Measurements from ENCODE around the gene MYH14. TPM values are rescaled to one million over a fixed set of nuclear protein-coding genes. Genes with fewer than 3 reads are reported as not detected.
"Not testable (repeated sequence)": the region's sequence is repeated elsewhere in the genome, so short reads cannot be mapped to it uniquely, and the experiment has no call there.

Gene MYH14
- total RNA-seq, 1 experiment from 2014 or later, result not detected

DNA sequence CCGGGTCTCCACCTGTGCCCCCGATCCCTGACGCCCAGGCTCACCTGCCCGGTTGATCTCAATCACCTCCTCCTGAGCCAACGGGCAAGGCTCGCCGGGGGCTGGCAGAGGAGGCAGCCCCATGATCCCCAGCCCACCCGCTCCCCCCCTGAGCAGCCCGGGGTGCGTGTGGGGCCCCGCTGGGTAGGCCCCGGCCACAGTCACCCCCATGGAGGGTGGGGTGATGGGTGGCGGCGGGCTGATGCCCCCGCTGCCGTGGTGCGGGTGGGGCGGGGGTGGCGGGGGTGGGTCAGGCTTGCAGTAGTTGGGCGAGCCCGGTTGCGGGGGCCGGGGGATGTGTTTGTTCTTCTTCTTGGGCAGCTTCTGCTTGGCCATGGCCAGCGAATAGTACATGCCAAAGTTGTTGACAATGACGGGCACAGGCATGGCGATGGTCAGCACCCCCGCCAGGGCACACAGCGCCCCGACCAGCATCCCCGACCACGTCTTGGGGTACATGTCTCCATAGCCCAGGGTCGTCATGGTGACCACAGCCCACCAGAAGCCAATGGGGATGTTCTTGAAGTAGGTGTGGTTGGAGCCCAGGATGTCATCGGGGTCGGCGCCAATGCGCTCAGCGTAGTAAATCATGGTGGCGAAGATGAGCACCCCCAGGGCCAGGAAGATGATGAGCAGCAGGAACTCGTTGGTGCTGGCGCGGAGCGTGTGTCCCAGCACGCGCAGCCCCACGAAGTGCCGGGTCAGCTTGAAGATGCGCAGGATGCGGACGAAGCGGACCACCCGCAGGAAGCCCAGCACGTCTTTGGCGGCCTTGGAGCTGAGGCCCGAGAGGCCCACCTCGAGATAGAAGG is 119.7 kb downstream of the MYH14 start:
- H3K27me3 ChIP-seq (replicated peaks), result peaks cover 27% of the 10 kb centered on the region
- no peak overlapping the region for H3K4me3 ChIP-seq
- H3K4me1 ChIP-seq (replicated peaks), result 0 out of 2 replicates have a peak, but pooled peaks cover 3% of the 10 kb centered on the region
- H3K9me3 ChIP-seq (replicated peaks), result no peaks in the 10 kb centered on the region; the same call in 1 of the 2 replicates
- no peaks in the 10 kb centered on the region for H3K36me3 ChIP-seq
- DNase-seq (ENCODE audit: low read depth in 1 of 2, low spot score in 2 of 2), result no peak
- H3K27ac ChIP-seq, result no peak overlapping the region

- H3K27ac ChIP-seq, result no peak overlapping the region
- H3K9me3 ChIP-seq (replicated peaks), result peaks cover 4% of the 10 kb centered on the region
- H3K36me3 ChIP-seq, result no peaks in the 10 kb centered on the region
- peaks cover 31% of the 10 kb centered on the region for H3K27me3 ChIP-seq (replicated peaks)
- H3K4me3 ChIP-seq, result no peak overlapping the region
- H3K4me1 ChIP-seq (replicated peaks), result 0 out of 2 replicates have a peak, but pooled peaks cover 3% of the 10 kb centered on the region
- no peak for DNase-seq (ENCODE audit: low read depth in 1 of 2, low spot score in 2 of 2)
These were observed 120.3 kb downstream of the MYH14 start for GRCh38 chr19:50323782-50324133.

GRCh38 chr19:50324331-50324730 is 120.9 kb downstream of the MYH14 start:
- no peaks in the 10 kb centered on the region for H3K36me3 ChIP-seq
- H3K4me1 ChIP-seq (replicated peaks), result 0 out of 2 replicates have a peak, but pooled peaks cover 3% of the 10 kb centered on the region
- no peak for DNase-seq (ENCODE audit: low read depth in 1 of 2, low spot score in 2 of 2)
- H3K27me3 ChIP-seq (replicated peaks), result peaks cover 27% of the 10 kb centered on the region
- peaks cover 4% of the 10 kb centered on the region for H3K9me3 ChIP-seq (replicated peaks)
- no peak overlapping the region for H3K4me3 ChIP-seq
- no peak overlapping the region for H3K27ac ChIP-seq

GRCh38 chr19:50325310-50326100 is 122.1 kb downstream of the MYH14 start:
- H3K4me1 ChIP-seq (replicated peaks), result 0 out of 2 replicates have a peak, but pooled peaks cover 3% of the 10 kb centered on the region
- DNase-seq (ENCODE audit: low read depth in 1 of 2, low spot score in 2 of 2), result no peak
- H3K4me3 ChIP-seq, result no peak overlapping the region
- H3K9me3 ChIP-seq (replicated peaks), result peaks cover 4% of the 10 kb centered on the region
- H3K36me3 ChIP-seq, result no peaks in the 10 kb centered on the region
- H3K27me3 ChIP-seq (replicated peaks), result peaks cover 39% of the 10 kb centered on the region
- no peak overlapping the region for H3K27ac ChIP-seq

- no peaks in the 10 kb centered on the region for H3K36me3 ChIP-seq
- H3K4me1 ChIP-seq (replicated peaks), result 0 out of 2 replicates have a peak, but pooled peaks cover 3% of the 10 kb centered on the region
- H3K27me3 ChIP-seq (replicated peaks), result peaks cover 41% of the 10 kb centered on the region
- no peak overlapping the region for H3K4me3 ChIP-seq
- no peak for DNase-seq (ENCODE audit: low read depth in 1 of 2, low spot score in 2 of 2)
- peaks cover 4% of the 10 kb centered on the region for H3K9me3 ChIP-seq (replicated peaks)
- no peak overlapping the region for H3K27ac ChIP-seq
These were observed 122.8 kb downstream of the MYH14 start for GRCh38 chr19:50326101-50326664.

DNA sequence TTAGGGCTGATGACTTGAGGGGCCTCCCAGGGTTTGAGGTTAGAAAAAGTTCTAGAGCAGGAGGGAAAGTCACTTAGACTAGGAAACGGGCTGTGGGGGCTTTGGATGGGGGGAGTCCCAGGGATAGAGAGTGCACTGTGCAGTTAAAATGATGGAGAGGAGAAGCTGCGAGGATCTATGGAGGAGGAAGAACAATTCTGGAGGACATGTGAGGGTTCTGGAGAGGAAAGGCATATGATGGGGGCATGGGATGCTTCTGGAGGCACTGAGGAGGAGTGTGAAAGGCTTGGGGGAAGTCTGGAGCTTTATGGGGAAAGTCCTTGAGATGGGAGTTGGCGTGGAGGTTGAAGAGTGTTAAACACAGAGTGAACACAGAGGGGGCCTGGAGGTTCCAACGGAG is 123.6 kb downstream of the MYH14 start:
- Histone ChIP-seq H3K9me3 (replicated peaks) (peaks cover 4% of the 10 kb centered on the region), H3K27me3 (replicated peaks) (peaks cover 46% of the 10 kb centered on the region), H3K27ac (no peak overlapping the region), H3K36me3 (no peaks in the 10 kb centered on the region), H3K4me3 (no peak overlapping the region), H3K4me1 (replicated peaks) (0 out of 2 replicates have a peak, but pooled peaks cover 3% of the 10 kb centered on the region)
- DNase-seq (ENCODE audit: low read depth in 1 of 2, low spot score in 2 of 2), result no peak

DNA sequence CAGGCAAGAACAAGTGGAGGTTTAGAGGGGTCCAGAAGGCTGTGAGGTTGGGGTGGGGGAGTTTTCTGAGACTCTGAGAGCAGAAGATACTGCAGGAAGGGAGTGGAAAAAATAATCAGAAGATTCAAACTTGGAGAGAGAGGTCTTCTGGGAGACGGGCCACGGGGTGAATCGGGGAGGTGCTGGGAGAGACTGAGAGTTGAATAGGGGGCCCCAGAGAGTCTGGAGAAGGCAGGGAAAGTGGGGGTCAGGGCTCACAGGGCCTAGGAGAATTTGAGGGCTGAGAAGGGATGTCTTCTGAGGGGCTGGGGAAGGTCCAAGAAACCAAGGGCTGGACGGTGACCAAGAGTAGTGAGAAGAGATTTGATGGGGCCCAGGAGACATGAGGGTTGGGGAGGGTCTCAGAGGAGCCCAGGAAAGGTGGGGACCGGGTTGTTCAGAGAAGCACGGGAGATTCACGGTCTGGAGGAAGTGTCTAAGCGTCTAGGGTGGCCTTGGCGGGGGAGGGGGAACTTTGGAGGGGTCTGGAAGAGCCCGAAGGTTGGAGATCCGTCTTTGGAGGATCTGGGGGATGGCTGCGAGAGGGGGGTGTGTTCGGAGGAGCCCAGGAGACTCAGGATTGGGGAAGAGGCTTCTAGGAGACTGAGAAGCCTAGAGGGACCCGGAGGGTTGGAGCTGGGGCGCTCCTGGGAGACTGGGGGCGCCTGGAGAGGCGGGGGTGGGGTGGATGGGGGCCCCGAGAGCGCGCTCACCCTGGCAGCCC is 124.2 kb downstream of the MYH14 start:
- H3K4me1 ChIP-seq (replicated peaks), result 0 out of 2 replicates have a peak, but pooled peaks cover 3% of the 10 kb centered on the region
- no peak for DNase-seq (ENCODE audit: low read depth in 1 of 2, low spot score in 2 of 2)
- peaks cover 53% of the 10 kb centered on the region for H3K27me3 ChIP-seq (replicated peaks)

GRCh38 chr19:50328224-50328872 is 124.9 kb downstream of the MYH14 start:
- no peaks in the 10 kb centered on the region for H3K36me3 ChIP-seq
- H3K9me3 ChIP-seq (replicated peaks), result peaks cover 6% of the 10 kb centered on the region
- H3K27me3 ChIP-seq (replicated peaks), result peaks cover 60% of the 10 kb centered on the region
- H3K27ac ChIP-seq, result no peak overlapping the region
- 0 out of 2 replicates have a peak, but pooled peaks cover 3% of the 10 kb centered on the region for H3K4me1 ChIP-seq (replicated peaks)
- no peak overlapping the region for H3K4me3 ChIP-seq
- DNase-seq (ENCODE audit: low read depth in 1 of 2, low spot score in 2 of 2), result no peak

More for the DNA sequence above, 124.2 kb downstream of the MYH14 start:
- no peak overlapping the region for H3K27ac ChIP-seq
- peaks cover 4% of the 10 kb centered on the region for H3K9me3 ChIP-seq (replicated peaks)
- no peaks in the 10 kb centered on the region for H3K36me3 ChIP-seq
- no peak overlapping the region for H3K4me3 ChIP-seq

- no peak overlapping the region for H3K27ac ChIP-seq
- H3K27me3 ChIP-seq (replicated peaks), result peaks cover 64% of the 10 kb centered on the region
- no peak overlapping the region for H3K4me3 ChIP-seq
- H3K36me3 ChIP-seq, result no peaks in the 10 kb centered on the region
- H3K4me1 ChIP-seq (replicated peaks), result peaks cover 5% of the 10 kb centered on the region; the same call in 1 of the 2 replicates
- H3K9me3 ChIP-seq (replicated peaks), result peaks cover 11% of the 10 kb centered on the region
- no peak for DNase-seq (ENCODE audit: low read depth in 1 of 2, low spot score in 2 of 2)
These were observed 125.4 kb downstream of the MYH14 start for GRCh38 chr19:50328873-50329145.

DNA sequence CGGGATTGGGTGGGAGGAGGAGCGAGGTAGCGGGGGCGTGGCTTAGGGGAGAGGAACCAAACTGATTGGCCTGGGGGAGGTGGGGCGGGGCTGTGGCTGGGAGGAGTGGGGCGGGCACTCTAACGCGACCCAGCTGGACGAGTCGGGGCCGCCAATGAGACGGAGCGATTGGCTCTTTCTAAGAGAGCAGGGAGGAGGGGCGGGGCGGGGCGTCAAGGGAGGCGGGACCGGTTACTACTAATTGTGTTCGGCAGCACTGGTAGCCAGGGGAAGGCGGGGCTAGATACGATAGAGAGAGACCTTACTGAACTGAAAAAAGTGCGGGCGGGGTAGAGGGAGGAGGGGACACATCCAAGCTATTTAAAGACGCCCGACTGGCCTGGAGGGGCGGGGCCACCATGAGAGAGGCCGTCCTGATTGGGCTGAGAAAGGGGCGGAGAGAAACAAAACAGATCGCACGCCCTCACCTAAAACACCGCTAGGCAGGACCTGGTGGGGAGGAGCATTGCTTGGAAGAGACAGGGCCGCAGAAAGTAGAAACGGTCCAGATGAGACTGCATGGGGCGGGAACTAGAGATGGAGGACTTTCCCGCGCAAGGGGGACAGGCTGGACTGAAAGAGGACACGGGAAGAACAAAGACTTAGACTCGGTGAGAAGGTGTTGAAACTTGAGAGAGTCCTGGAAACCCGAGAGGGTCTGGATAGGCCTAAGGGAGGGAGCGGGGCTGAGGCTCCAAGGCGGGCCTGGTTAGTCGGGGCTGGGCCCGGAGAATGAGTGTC is 125.9 kb downstream of the MYH14 start, which contains the start of gene KCNC3:
KCNC3 (minus strand) TSS at position 232 of the 780 bp plus-strand sequence. CDS start 295 bp downstream, outside the sequence.
- Histone ChIP-seq H3K4me1 (replicated peaks) (peaks cover 6% of the 10 kb centered on the region; the same call in 1 of the 2 replicates), H3K27me3 (replicated peaks) (peaks cover 68% of the 10 kb centered on the region), H3K9me3 (replicated peaks) (peaks cover 13% of the 10 kb centered on the region), H3K36me3 (no peaks in the 10 kb centered on the region), H3K4me3 (no peak within 1 kb of the TSS), H3K27ac (no peak within 1 kb of the TSS)
- DNase-seq (ENCODE audit: low read depth in 1 of 2, low spot score in 2 of 2), result peak in 1 of 2 experiments; percentile 74

GRCh38 chr19:50329926-50330294 is 126.5 kb downstream of the MYH14 start:
- H3K27ac ChIP-seq; H3K4me3 ChIP-seq; H3K36me3 ChIP-seq; DNase-seq (ENCODE audit: low read depth in 1 of 2, low spot score in 2 of 2); H3K4me1 ChIP-seq (replicated peaks): not testable (repeated sequence)
- Histone ChIP-seq H3K27me3 (replicated peaks) (peaks cover 68% of the 10 kb centered on the region), H3K9me3 (replicated peaks) (peaks cover 13% of the 10 kb centered on the region)

- H3K36me3 ChIP-seq, result no peaks in the 10 kb centered on the region
- no peak overlapping the region for H3K4me3 ChIP-seq
- H3K4me1 ChIP-seq (replicated peaks), result peaks cover 6% of the 10 kb centered on the region; the same call in 1 of the 2 replicates
- peaks cover 67% of the 10 kb centered on the region for H3K27me3 ChIP-seq (replicated peaks)
- peaks cover 13% of the 10 kb centered on the region for H3K9me3 ChIP-seq (replicated peaks)
- no peak overlapping the region for H3K27ac ChIP-seq
- no peak for DNase-seq (ENCODE audit: low read depth in 1 of 2, low spot score in 2 of 2)
These were observed 127.1 kb downstream of the MYH14 start for GRCh38 chr19:50330365-50331078.

Data from SJSA1 (cell line).